Measurements from ENCODE around the gene KCNRG. TPM values are rescaled to one million over a fixed set of nuclear protein-coding genes. Genes with fewer than 3 reads are reported as not detected.

KCNRG gene
- total and polyA plus RNA-seq, 2 of the 4 experiments (the other 2 are of a cell fraction) = 0.51 to 2.7 TPM

DNA sequence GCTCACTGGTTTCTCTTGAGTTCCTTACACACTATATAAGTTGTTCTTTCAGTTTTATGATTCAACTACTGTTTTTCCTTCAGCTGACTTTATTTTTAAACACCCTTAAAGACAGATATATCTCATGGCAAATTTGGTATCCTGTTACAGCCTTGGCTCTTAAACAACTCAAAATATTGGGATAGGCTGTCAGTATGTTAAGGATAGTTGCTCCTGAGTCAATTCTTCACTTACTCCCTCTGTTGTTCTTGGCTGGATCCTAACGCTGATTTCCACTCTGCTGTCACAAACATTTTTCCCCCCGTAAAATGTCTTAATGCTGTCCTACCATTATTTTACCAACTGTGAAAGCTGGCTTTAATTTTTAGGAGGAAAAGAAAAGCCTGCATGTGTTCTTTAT is 1.2 kb downstream of the KCNRG start:
- ChIA-PET CTCF (interaction anchor here (0.7 kb wide), 1 partner anchor 406 kb away, joined by 4 read pairs; no protein-coding TSS in a partner anchor), POLR2A (ENCODE audit: unreplicated experiment) (interaction anchor here (0.6 kb wide), 1 partner anchor 100 kb away, joined by 4 read pairs; no protein-coding TSS in a partner anchor)
- Histone ChIP-seq H2AK5ac (ENCODE audit: low read depth, low read length) (no peak overlapping the region), H2AK9ac (replicated peaks; ENCODE audit: low read depth, low read length, poor library complexity) (no peak overlapping the region), H3K14ac (replicated peaks; ENCODE audit: low read depth, low read length) (no peak overlapping the region), H3K4me2 (ENCODE audit: low read depth, low read length) (0 out of 2 replicates have a peak overlapping the region, but pooled peaks have one; percentile 6), H3K9me3 (ENCODE audit: control insufficient read depth, insufficient read depth, low read length) (no peaks in the 10 kb centered on the region), H3K56ac (ENCODE audit: extremely low read depth, insufficient read depth, low read length) (no peak overlapping the region), H4K8ac (ENCODE audit: low read depth in 2 of 2, low read length in 2 of 2) (no peak overlapping the region), H3K9me1 (ENCODE audit: insufficient read depth, low read length) (peaks cover 3% of the 10 kb centered on the region), H2AFZ (replicated peaks; ENCODE audit: low read length, poor library complexity) (no peak overlapping the region), H2BK5ac (ENCODE audit: low read depth, low read length, poor library complexity, severe bottlenecking) (peak overlapping the region; percentile 45), H3K9ac (ENCODE audit: low read depth, low read length) (no peak overlapping the region), H4K5ac (ENCODE audit: low read depth, low read length) (no peak overlapping the region), H3K27me3 (ENCODE audit: control insufficient read depth, insufficient read depth, low read length) (no peaks in the 10 kb centered on the region), H4K91ac (ENCODE audit: insufficient read depth, low read depth, low read length) (no peak overlapping the region), H4K20me1 (ENCODE audit: insufficient read depth, low read length) (peaks cover 11% of the 10 kb centered on the region; the same call in 1 of the 2 replicates), H2BK120ac (ENCODE audit: low read depth, low read length) (no peak overlapping the region), H3K4me3 (ENCODE audit: insufficient read depth, low read depth, low read length) (no peak overlapping the region), H2BK20ac (ENCODE audit: low read depth, low read length) (no peak overlapping the region), H3K27ac (ENCODE audit: insufficient read depth, low read length) (no peak overlapping the region), H3K79me1 (ENCODE audit: low read depth in 1 of 2, low read length in 2 of 2) (peaks cover 26 to 54% of the 10 kb centered on the region in 2 experiments), H3K23ac (ENCODE audit: low read depth, low read length) (no peak overlapping the region), H3K36me3 (ENCODE audit: control insufficient read depth, insufficient read depth, low read length) (peaks cover 26% of the 10 kb centered on the region), H3K4me1 (ENCODE audit: control insufficient read depth, insufficient read depth, low read length) (peaks cover 8% of the 10 kb centered on the region), H3K18ac (ENCODE audit: low read depth, low read length) (no peak overlapping the region), H3K4ac (ENCODE audit: low read depth, low read length) (no peak overlapping the region), H2BK15ac (ENCODE audit: low read depth, low read length) (no peak overlapping the region)
- no CpG with 5 or more reads among the region's 2 CpGs for WGBS, 2 experiments (ENCODE audit: extremely low coverage in 2 of 2, insufficient read length in 1 of 2)
- in situ Hi-C loops (cut with MboI; ENCODE audit: low sequenced_read_pairs) (no loop called here), intact Hi-C loops (cut with micrococcal nuclease) (no loop called here), dilution Hi-C loops (cut with HindIII; ENCODE audit: low sequenced_read_pairs, unreplicated experiment) (no loop called here)
- DNase-seq (peak; percentile 83), ATAC-seq (ENCODE audit: low read depth) (peak; percentile 79)
- BruUV-seq (replicated peaks) = no TSS peak
- TF ChIP-seq, protein P1, sequence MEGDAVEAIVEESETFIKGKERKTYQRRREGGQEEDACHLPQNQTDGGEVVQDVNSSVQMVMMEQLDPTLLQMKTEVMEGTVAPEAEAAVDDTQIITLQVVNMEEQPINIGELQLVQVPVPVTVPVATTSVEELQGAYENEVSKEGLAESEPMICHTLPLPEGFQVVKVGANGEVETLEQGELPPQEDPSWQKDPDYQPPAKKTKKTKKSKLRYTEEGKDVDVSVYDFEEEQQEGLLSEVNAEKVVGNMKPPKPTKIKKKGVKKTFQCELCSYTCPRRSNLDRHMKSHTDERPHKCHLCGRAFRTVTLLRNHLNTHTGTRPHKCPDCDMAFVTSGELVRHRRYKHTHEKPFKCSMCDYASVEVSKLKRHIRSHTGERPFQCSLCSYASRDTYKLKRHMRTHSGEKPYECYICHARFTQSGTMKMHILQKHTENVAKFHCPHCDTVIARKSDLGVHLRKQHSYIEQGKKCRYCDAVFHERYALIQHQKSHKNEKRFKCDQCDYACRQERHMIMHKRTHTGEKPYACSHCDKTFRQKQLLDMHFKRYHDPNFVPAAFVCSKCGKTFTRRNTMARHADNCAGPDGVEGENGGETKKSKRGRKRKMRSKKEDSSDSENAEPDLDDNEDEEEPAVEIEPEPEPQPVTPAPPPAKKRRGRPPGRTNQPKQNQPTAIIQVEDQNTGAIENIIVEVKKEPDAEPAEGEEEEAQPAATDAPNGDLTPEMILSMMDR (conservative IDR thresholded peaks at IDR 0.05; ENCODE audit: low read depth, low read length) = no peak
- no peak for TF ChIP-seq MXI1 (IDR thresholded peaks at IDR 0.05; ENCODE audit: borderline replicate concordance, low read depth, low read length)
- TF ChIP-seq MAZ (IDR thresholded peaks at IDR 0.05; ENCODE audit: borderline replicate concordance, low read depth, low read length) = no peak
- TF ChIP-seq CHD1 (IDR thresholded peaks at IDR 0.05; ENCODE audit: low read depth, low read length) = no peak
- TF ChIP-seq RFX5 (IDR thresholded peaks at IDR 0.05; ENCODE audit: low read depth, low read length) = no peak
- TF ChIP-seq MAFK (IDR thresholded peaks at IDR 0.05; ENCODE audit: low read depth, low read length) = no peak
- TF ChIP-seq, protein P2, sequence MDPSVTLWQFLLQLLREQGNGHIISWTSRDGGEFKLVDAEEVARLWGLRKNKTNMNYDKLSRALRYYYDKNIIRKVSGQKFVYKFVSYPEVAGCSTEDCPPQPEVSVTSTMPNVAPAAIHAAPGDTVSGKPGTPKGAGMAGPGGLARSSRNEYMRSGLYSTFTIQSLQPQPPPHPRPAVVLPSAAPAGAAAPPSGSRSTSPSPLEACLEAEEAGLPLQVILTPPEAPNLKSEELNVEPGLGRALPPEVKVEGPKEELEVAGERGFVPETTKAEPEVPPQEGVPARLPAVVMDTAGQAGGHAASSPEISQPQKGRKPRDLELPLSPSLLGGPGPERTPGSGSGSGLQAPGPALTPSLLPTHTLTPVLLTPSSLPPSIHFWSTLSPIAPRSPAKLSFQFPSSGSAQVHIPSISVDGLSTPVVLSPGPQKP (IDR thresholded peaks at IDR 0.05; ENCODE audit: borderline replicate concordance, low read depth, low read length) = no peak
- TF ChIP-seq, protein P3, sequence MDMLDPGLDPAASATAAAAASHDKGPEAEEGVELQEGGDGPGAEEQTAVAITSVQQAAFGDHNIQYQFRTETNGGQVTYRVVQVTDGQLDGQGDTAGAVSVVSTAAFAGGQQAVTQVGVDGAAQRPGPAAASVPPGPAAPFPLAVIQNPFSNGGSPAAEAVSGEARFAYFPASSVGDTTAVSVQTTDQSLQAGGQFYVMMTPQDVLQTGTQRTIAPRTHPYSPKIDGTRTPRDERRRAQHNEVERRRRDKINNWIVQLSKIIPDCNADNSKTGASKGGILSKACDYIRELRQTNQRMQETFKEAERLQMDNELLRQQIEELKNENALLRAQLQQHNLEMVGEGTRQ (IDR thresholded peaks at IDR 0.05; ENCODE audit: low read depth, low read length) = no peak
- no peak for TF ChIP-seq CEBPB (IDR thresholded peaks at IDR 0.05; ENCODE audit: low read depth, low read length)
- no peak for TF ChIP-seq NFE2L2 (IDR thresholded peaks at IDR 0.05; ENCODE audit: low read depth, low read length)
- TF ChIP-seq POLR2A (IDR thresholded peaks at IDR 0.05; ENCODE audit: low read depth, low read length) = no peak
- TF ChIP-seq FOS (IDR thresholded peaks at IDR 0.05; ENCODE audit: low read depth, low read length) = no peak
- no peak for TF ChIP-seq RAD21 (IDR thresholded peaks at IDR 0.05; ENCODE audit: low read length)
- TF ChIP-seq BHLHE40 (IDR thresholded peaks at IDR 0.05; ENCODE audit: low read depth, low read length) = no peak
- TF ChIP-seq RCOR1 (IDR thresholded peaks at IDR 0.05; ENCODE audit: insufficient replicate concordance, low read length) = no peak
- no peak for TF ChIP-seq SMC3 (IDR thresholded peaks at IDR 0.05; ENCODE audit: low read depth, low read length)

All from IMR-90 (cell line).